ENCODE results near the gene ELF1.

DNA sequence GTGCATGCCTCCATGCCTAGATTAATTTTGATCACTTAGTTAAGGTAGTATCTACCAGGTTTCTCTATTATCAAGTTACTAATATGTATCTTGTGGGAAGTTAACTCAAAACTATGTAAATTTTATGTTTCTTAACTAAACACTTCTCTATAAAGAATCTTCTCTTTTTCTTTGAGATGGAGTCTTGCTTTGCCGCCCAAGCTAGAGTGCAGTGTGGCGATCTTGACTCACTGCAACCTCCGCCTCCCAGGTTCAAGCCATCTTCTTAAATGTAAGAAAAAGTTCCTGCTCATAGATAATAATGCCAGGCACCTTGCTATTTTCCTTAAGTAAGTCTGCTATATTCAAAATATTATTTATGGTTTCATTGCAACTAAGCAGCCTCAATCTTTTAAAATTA is 58.4 kb downstream of the ELF1 start:
- TF ChIP-seq, protein P1, sequence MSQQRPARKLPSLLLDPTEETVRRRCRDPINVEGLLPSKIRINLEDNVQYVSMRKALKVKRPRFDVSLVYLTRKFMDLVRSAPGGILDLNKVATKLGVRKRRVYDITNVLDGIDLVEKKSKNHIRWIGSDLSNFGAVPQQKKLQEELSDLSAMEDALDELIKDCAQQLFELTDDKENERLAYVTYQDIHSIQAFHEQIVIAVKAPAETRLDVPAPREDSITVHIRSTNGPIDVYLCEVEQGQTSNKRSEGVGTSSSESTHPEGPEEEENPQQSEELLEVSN (IDR thresholded peaks at IDR 0.05): no peak
- TF ChIP-seq BACH1 (IDR thresholded peaks at IDR 0.05; ENCODE audit: low read length) (no peak), POLR2A (IDR thresholded peaks at IDR 0.05; ENCODE audit: control extremely low read depth in 1 of 2, low read depth in 2 of 2, low read length in 2 of 2) (no peak), EZH2 (IDR thresholded peaks at IDR 0.05; ENCODE audit: low read depth, low read length, severe bottlenecking) (no peak), CBX8 (IDR thresholded peaks at IDR 0.05; ENCODE audit: borderline replicate concordance, low read depth, low read length) (no peak), TAF1 (IDR thresholded peaks at IDR 0.05; ENCODE audit: low read depth, low read length) (no peak)
- TF ChIP-seq, protein P2, sequence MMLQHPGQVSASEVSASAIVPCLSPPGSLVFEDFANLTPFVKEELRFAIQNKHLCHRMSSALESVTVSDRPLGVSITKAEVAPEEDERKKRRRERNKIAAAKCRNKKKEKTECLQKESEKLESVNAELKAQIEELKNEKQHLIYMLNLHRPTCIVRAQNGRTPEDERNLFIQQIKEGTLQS (IDR thresholded peaks at IDR 0.05; ENCODE audit: insufficient read depth, low read depth, low read length): no peak
- TF ChIP-seq, protein P3, sequence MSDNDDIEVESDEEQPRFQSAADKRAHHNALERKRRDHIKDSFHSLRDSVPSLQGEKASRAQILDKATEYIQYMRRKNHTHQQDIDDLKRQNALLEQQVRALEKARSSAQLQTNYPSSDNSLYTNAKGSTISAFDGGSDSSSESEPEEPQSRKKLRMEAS (IDR thresholded peaks at IDR 0.05): no peak
- TF ChIP-seq, protein P4, sequence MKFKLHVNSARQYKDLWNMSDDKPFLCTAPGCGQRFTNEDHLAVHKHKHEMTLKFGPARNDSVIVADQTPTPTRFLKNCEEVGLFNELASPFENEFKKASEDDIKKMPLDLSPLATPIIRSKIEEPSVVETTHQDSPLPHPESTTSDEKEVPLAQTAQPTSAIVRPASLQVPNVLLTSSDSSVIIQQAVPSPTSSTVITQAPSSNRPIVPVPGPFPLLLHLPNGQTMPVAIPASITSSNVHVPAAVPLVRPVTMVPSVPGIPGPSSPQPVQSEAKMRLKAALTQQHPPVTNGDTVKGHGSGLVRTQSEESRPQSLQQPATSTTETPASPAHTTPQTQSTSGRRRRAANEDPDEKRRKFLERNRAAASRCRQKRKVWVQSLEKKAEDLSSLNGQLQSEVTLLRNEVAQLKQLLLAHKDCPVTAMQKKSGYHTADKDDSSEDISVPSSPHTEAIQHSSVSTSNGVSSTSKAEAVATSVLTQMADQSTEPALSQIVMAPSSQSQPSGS (IDR thresholded peaks at IDR 0.05; ENCODE audit: low read length): no peak
